ENCODE data around the gene TMEM74B. TPM values are rescaled to one million over a fixed set of nuclear protein-coding genes. Genes with fewer than 3 reads are reported as not detected.

Gene TMEM74B
- polyA plus RNA-seq, 1 experiment: not detected

GRCh38 chr20:1182106-1182505 is 2.7 kb downstream of the TMEM74B start:
- Histone ChIP-seq H3K27ac (ENCODE audit: low read depth, low read length) (no peak overlapping the region), H3K27me3 (ENCODE audit: control insufficient read depth, insufficient read depth, low read length) (peaks cover 29% of the 10 kb centered on the region), H3K4me3 (ENCODE audit: low read depth, low read length) (no peak overlapping the region), H3K9me3 (ENCODE audit: control insufficient read depth, insufficient read depth, low read length) (no peaks in the 10 kb centered on the region)
- ChIA-PET CTCF (interaction anchor here (0.5 kb wide), 1 partner anchor 228 kb away, joined by 3 read pairs; no protein-coding TSS in a partner anchor), POLR2A (no interaction called here)
- no peak for TF ChIP-seq CTCF (IDR thresholded peaks at IDR 0.05; ENCODE audit: low read depth, low read length)
- no peak for DNase-seq (ENCODE audit: low read depth, low spot score)

- Histone ChIP-seq H3K27me3 (ENCODE audit: control insufficient read depth, insufficient read depth, low read length) (peaks cover 22% of the 10 kb centered on the region), H3K4me3 (ENCODE audit: low read depth, low read length) (no peak overlapping the region), H3K27ac (ENCODE audit: low read depth, low read length) (no peak overlapping the region), H3K9me3 (ENCODE audit: control insufficient read depth, insufficient read depth, low read length) (no peaks in the 10 kb centered on the region)
- ChIA-PET CTCF (interaction anchor here (1.4 kb wide), 1 partner anchor 56 kb away, joined by 3 read pairs; no protein-coding TSS in a partner anchor), POLR2A (no interaction called here)
- no peak for TF ChIP-seq CTCF (IDR thresholded peaks at IDR 0.05; ENCODE audit: low read depth, low read length)
- no peak for DNase-seq (ENCODE audit: low read depth, low spot score)
Measured at GRCh38 chr20:1180949-1181348, 3.8 kb downstream of the TMEM74B start.

- no peak overlapping the region for H3K4me3 ChIP-seq (ENCODE audit: low read depth, low read length)
- ChIA-PET POLR2A (no interaction called here), CTCF (no interaction called here)
- no peak overlapping the region for H3K27ac ChIP-seq (ENCODE audit: low read depth, low read length)
- TF ChIP-seq CTCF (IDR thresholded peaks at IDR 0.05; ENCODE audit: low read depth, low read length): no peak
- H3K27me3 ChIP-seq (ENCODE audit: control insufficient read depth, insufficient read depth, low read length): peaks cover 9% of the 10 kb centered on the region
- DNase-seq (ENCODE audit: low read depth, low spot score): no peak
- H3K9me3 ChIP-seq (ENCODE audit: control insufficient read depth, insufficient read depth, low read length): no peaks in the 10 kb centered on the region
Measured at GRCh38 chr20:1178623-1179022, 6.2 kb downstream of the TMEM74B start.

GRCh38 chr20:1178103-1178502 is 6.7 kb downstream of the TMEM74B start:
- no peak for TF ChIP-seq CTCF (IDR thresholded peaks at IDR 0.05; ENCODE audit: low read depth, low read length)
- no peak for DNase-seq (ENCODE audit: low read depth, low spot score)
- POLR2A ChIA-PET: no interaction called here
- Histone ChIP-seq H3K4me3 (ENCODE audit: low read depth, low read length) (no peak overlapping the region), H3K9me3 (ENCODE audit: control insufficient read depth, insufficient read depth, low read length) (no peaks in the 10 kb centered on the region), H3K27me3 (ENCODE audit: control insufficient read depth, insufficient read depth, low read length) (peaks cover 5% of the 10 kb centered on the region), H3K27ac (ENCODE audit: low read depth, low read length) (no peak overlapping the region)
- CTCF ChIA-PET: no interaction called here

GRCh38 chr20:1177680-1178079 is 7.1 kb downstream of the TMEM74B start:
- CTCF ChIA-PET: no interaction called here
- Histone ChIP-seq H3K4me3 (ENCODE audit: low read depth, low read length) (no peak overlapping the region), H3K27me3 (ENCODE audit: control insufficient read depth, insufficient read depth, low read length) (peaks cover 2% of the 10 kb centered on the region), H3K9me3 (ENCODE audit: control insufficient read depth, insufficient read depth, low read length) (no peaks in the 10 kb centered on the region), H3K27ac (ENCODE audit: low read depth, low read length) (no peak overlapping the region)
- TF ChIP-seq CTCF (IDR thresholded peaks at IDR 0.05; ENCODE audit: low read depth, low read length): no peak
- DNase-seq (ENCODE audit: low read depth, low spot score): no peak
- POLR2A ChIA-PET: no interaction called here
